PFSK-1 (cell line): ENCODE data around the gene MCM5.
A peak's percentile ranks its signal among the peaks of the same experiment; 100 is the strongest.

ENCODE experiments used
- FOXP2 ChIP-seq: optimal IDR thresholded peaks from 2 replicates; pipeline ENCODE3; 2011; ENCODE audit warnings: borderline replicate concordance, control low read depth, inconsistent platforms; ENCODE audit not compliant: insufficient read depth; ENCODE audit errors: extremely low read length, extremely low read depth
- POLR2AphosphoS5 ChIP-seq: IDR thresholded peaks from 2 replicates; pipeline ENCODE4 v1.6.1; 2012; ENCODE audit warnings: low read depth, mild to moderate bottlenecking, control low read depth, low read length, moderate library complexity
- REST ChIP-seq, 2 experiments: IDR thresholded peaks; 2 replicates each; pipeline versions ENCODE4 v1.6.1 to v1.8.0; 2011 to 2012; ENCODE audit warnings: low read depth in 2 of 2, low read length in 2 of 2, control low read depth in 1 of 2, inconsistent platforms in 1 of 2, mild to moderate bottlenecking in 1 of 2, moderate library complexity in 1 of 2; ENCODE audit not compliant: insufficient read depth in 1 of 2
- SIN3A ChIP-seq: IDR thresholded peaks from 2 replicates; pipeline ENCODE4 v1.6.1; 2012; ENCODE audit warnings: mild to moderate bottlenecking, low read length, moderate library complexity, borderline replicate concordance; ENCODE audit not compliant: insufficient read depth
- TAF1 ChIP-seq: IDR thresholded peaks from 2 replicates; pipeline ENCODE4 v1.6.1; 2012; ENCODE audit warnings: low read length, control low read depth, borderline replicate concordance; ENCODE audit not compliant: insufficient read depth

Gene MCM5

DNA sequence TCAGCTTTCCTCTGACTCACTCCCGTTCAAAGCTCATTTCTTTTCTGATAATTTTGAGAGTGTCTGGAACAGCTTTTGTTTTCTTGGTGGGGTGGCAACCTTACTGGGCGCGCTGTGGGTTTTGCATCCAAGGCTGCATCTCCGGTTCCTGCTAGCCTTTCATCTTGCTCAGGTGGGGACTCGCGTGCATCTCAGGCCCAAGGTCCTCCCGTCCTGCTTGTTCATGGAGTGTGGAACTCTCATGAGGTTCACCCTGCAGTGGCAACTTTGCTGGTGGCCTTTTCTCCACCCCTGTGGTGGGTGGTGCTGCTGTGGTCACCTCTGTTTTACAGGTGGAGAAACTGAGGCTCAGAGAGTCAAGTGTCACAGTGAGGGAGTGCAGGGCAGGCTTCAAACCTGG, 25.6 kb downstream of the MCM5 start:
- no peak for TF ChIP-seq POLR2AphosphoS5
- no peak for TF ChIP-seq REST (IDR thresholded peaks at IDR 0.05; ENCODE audit: insufficient read depth in 1 of 2, low read depth in 2 of 2, low read length in 2 of 2)
- no peak for TF ChIP-seq SIN3A
- TF ChIP-seq TAF1: no peak
- no peak for TF ChIP-seq FOXP2

DNA sequence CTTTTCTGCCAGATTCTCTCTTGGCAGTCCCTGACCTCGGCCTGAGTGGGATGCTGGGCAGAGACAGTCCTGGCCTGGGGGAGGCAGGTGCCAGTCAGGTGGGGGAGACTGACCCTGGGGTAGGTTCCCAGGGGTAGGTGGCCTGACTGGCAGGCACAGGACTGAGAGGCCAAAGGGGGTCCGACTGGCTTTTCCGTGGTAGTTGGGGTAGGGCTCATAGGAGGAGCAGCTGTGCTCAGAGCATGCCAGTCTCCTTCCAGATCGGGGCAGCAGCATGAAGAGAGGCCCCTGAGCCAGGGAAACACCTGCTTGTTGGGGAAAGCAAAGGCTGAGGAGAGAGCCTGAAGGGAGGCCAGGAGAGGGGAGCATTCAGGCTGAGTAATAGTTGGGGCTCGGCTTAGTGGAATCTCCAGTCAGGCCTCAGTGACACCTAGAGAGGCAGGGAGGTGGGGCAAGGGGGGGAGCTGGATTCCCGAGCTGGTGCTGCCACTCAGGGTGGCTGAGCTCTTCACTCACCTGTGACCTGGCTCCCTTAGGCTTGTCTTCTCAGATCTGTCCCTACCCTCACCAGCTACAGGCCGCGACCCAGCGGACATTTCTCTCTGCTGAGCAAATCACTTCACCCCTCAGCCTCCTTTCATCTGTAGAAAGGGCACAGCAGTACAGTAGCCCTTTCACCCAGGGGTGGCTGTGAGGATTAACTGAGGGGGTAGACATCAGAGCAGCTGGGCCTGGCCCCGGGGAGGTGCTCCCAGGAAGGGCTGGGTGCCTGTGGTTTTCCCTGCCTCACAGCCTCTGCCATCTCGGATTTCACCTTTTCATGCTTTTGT, 26.2 kb downstream of the MCM5 start:
- TF ChIP-seq FOXP2 (no peak), TAF1 (no peak), REST (IDR thresholded peaks at IDR 0.05; ENCODE audit: insufficient read depth in 1 of 2, low read depth in 2 of 2, low read length in 2 of 2) (no peak), SIN3A (no peak), POLR2AphosphoS5 (no peak)

GRCh38 chr22:35426801-35427140, 26.8 kb downstream of the MCM5 start:
- no peak for TF ChIP-seq SIN3A
- TF ChIP-seq REST (IDR thresholded peaks at IDR 0.05; ENCODE audit: insufficient read depth in 1 of 2, low read depth in 2 of 2, low read length in 2 of 2): no peak
- TF ChIP-seq POLR2AphosphoS5: no peak
- no peak for TF ChIP-seq TAF1
- TF ChIP-seq FOXP2: no peak

GRCh38 chr22:35430897-35431322, 31.0 kb downstream of the MCM5 start:
- TF ChIP-seq TAF1: no peak
- peak; percentile 33 for TF ChIP-seq FOXP2

- TF ChIP-seq TAF1 (no peak), POLR2AphosphoS5 (no peak), FOXP2 (no peak), REST (IDR thresholded peaks at IDR 0.05; ENCODE audit: insufficient read depth in 1 of 2, low read depth in 2 of 2, low read length in 2 of 2) (no peak), SIN3A (no peak)
Measured at GRCh38 chr22:35431483-35432227, 31.7 kb downstream of the MCM5 start.
